ENCODE results near the gene DECR2. TPM values are rescaled to one million over a fixed set of nuclear protein-coding genes. Genes with fewer than 3 reads are reported as not detected.

The DECR2 gene
- total and polyA plus RNA-seq, 9 of the 15 experiments (the other 6 are each of a cell fraction or from before 2014, with no cell fraction given): 1.0 to 31.9 (median 10.3) TPM

- TF ChIP-seq FOXJ2 (tag; IDR thresholded peaks at IDR 0.05): no peak
- no peak for TF ChIP-seq DDX20 (tag; IDR thresholded peaks at IDR 0.05; ENCODE audit: low read depth)
- TF ChIP-seq SP1 (CRISPR knock-in tag; IDR thresholded peaks at IDR 0.05): 0 out of 2 replicates have a peak, but pooled peaks have one; percentile 2
- no peak for TF ChIP-seq ZNF551 (CRISPR knock-in tag; IDR thresholded peaks at IDR 0.05)
- no peak for TF ChIP-seq TGIF2 (CRISPR knock-in tag; IDR thresholded peaks at IDR 0.05)
- no peak for TF ChIP-seq PTBP1 (IDR thresholded peaks at IDR 0.05; ENCODE audit: low read depth, low read length)
- peak; percentile 96 for TF ChIP-seq ZNF121 (CRISPR knock-in tag; conservative IDR thresholded peaks at IDR 0.05)
- TF ChIP-seq CBFA2T3 (IDR thresholded peaks at IDR 0.05): no peak
- no peak for TF ChIP-seq THRB (CRISPR knock-in tag; conservative IDR thresholded peaks at IDR 0.05)
- no peak for TF ChIP-seq MTF1 (CRISPR knock-in tag; IDR thresholded peaks at IDR 0.05; ENCODE audit: borderline replicate concordance)
- no peak for TF ChIP-seq POU5F1 (IDR thresholded peaks at IDR 0.05; ENCODE audit: borderline replicate concordance, low read depth, low read length, partially characterized antibody)
- no peak for TF ChIP-seq CBFB (CRISPR knock-in tag; IDR thresholded peaks at IDR 0.05)
- no peak overlapping the region for H3K27ac ChIP-seq (ENCODE audit: extremely low read depth, low read depth, low read length)
- no peak for ATAC-seq
- no peak overlapping the region for H3K4me3 ChIP-seq
- FAIRE-seq: no peak
- in situ Hi-C loops (cut with MboI) (loop anchor here (10.0 kb wide), 1 partner anchor 282 kb away; the partner anchor contains the start of gene RHBDL1), intact Hi-C loops (cut with micrococcal nuclease) (loop anchor here (10.0 kb wide), 2 partner anchors 92 to 272 kb away; partner anchors contain the start of gene RHOT2)
- 93% methylated on average over 5 of the region's 7 CpGs for WGBS (ENCODE audit: insufficient coverage, low coverage, missing lambda C conversion rate)
- H3K9ac ChIP-seq (ENCODE audit: insufficient read depth in 1 of 2, low read depth in 2 of 2, low read length in 2 of 2): no peak overlapping the region
- H3K79me2 ChIP-seq (ENCODE audit: control insufficient read depth, insufficient read depth, low read length): peaks cover 21% of the 10 kb centered on the region
- no peak overlapping the region for H2AFZ ChIP-seq (ENCODE audit: low read depth, low read length)
- H3K9me3 ChIP-seq (replicated peaks; ENCODE audit: control insufficient read depth, insufficient read depth, low read depth, low read length): peaks cover 3% of the 10 kb centered on the region; the same call in 1 of the 2 replicates
- H3K4me2 ChIP-seq (ENCODE audit: insufficient read depth, low read length): no peak overlapping the region
- no peaks in the 10 kb centered on the region for H3K36me3 ChIP-seq (ENCODE audit: control insufficient read depth, insufficient read depth, low read length)
- ChIA-PET CTCF (ENCODE audit: low intra/inter-chr PET ratio) (interaction anchor here (0.7 kb wide), 1 partner anchor 348 kb away, joined by 4 read pairs; the partner anchor contains the start of gene CIAO3), POLR2A (interaction anchor here (0.5 to 1.0 kb wide), 2 partner anchors 25 to 228 kb away, joined by 3 read pairs; no protein-coding TSS in a partner anchor)
- H3K4me1 ChIP-seq (replicated peaks in 1 of 2; ENCODE audit: control insufficient read depth in 2 of 2, insufficient read depth in 2 of 2, low read length in 2 of 2): peaks cover 6 to 41% of the 10 kb centered on the region in 2 experiments
- no peaks in the 10 kb centered on the region for H3K9me1 ChIP-seq (ENCODE audit: control insufficient read depth, insufficient read depth, low read length)
- peak in 1 of 4 experiments; percentile 22 for DNase-seq (ENCODE audit: extremely low read depth in 1 of 4, low spot score in 3 of 4)
- no TSS peak for BruUV-seq (replicated peaks)
- H3K27me3 ChIP-seq (ENCODE audit: control insufficient read depth in 2 of 2, insufficient read depth in 2 of 2, low read length in 2 of 2): no peaks in the 10 kb centered on the region
- no peaks in the 10 kb centered on the region for H4K20me1 ChIP-seq (replicated peaks; ENCODE audit: control insufficient read depth, insufficient read depth, low read length)
Measured at GRCh38 chr16:392450-393030, 9.1 kb upstream of the DECR2 start.

Data from K562 (cell line).